ENCODE data around the gene C1orf174. TPM values are rescaled to one million over a fixed set of nuclear protein-coding genes. Genes with fewer than 3 reads are reported as not detected.

Gene C1orf174
- total and polyA plus RNA-seq, 2 of the 4 experiments (the other 2 are of a cell fraction) = 26.7 to 45.7 TPM

- intact Hi-C loops (cut with micrococcal nuclease) (no loop called here), dilution Hi-C loops (cut with HindIII; ENCODE audit: low sequenced_read_pairs, unreplicated experiment) (no loop called here), in situ Hi-C loops (cut with MboI; ENCODE audit: low sequenced_read_pairs) (no loop called here)
- H3K14ac ChIP-seq (replicated peaks; ENCODE audit: low read depth, low read length) = no peak overlapping the region
- no peaks in the 10 kb centered on the region; the same call in 1 of the 2 replicates for H3K27me3 ChIP-seq (ENCODE audit: control insufficient read depth, insufficient read depth, low read length)
- no peaks in the 10 kb centered on the region for H4K20me1 ChIP-seq (ENCODE audit: insufficient read depth, low read length)
- no peak overlapping the region for H2AK5ac ChIP-seq (ENCODE audit: low read depth, low read length)
- no peak overlapping the region for H3K4ac ChIP-seq (ENCODE audit: low read depth, low read length)
- no peak overlapping the region for H3K9ac ChIP-seq (ENCODE audit: low read depth, low read length)
- H2AK9ac ChIP-seq (replicated peaks; ENCODE audit: low read depth, low read length, poor library complexity) = no peak overlapping the region
- no peak overlapping the region for H3K56ac ChIP-seq (ENCODE audit: extremely low read depth, insufficient read depth, low read length)
- H3K27ac ChIP-seq (ENCODE audit: insufficient read depth, low read length) = no peak overlapping the region
- no peak overlapping the region for H2BK20ac ChIP-seq (ENCODE audit: low read depth, low read length)
- H4K91ac ChIP-seq (ENCODE audit: insufficient read depth, low read depth, low read length) = no peak overlapping the region
- no peak overlapping the region for H3K4me3 ChIP-seq (ENCODE audit: insufficient read depth, low read depth, low read length)
- peaks cover 3% of the 10 kb centered on the region; the same call in 1 of the 2 replicates for H3K9me3 ChIP-seq (ENCODE audit: control insufficient read depth, insufficient read depth, low read length)
- WGBS, 2 experiments (ENCODE audit: extremely low coverage in 2 of 2, insufficient read length in 1 of 2) = 20% methylated on average over 1 of the region's 8 CpGs; no CpG with 5 or more reads in 1 of the 2 experiments
- BruUV-seq (replicated peaks) = no TSS peak
- DNase-seq (no peak), ATAC-seq (ENCODE audit: low read depth) (no peak)
- CTCF ChIA-PET = no interaction called here
- POLR2A ChIA-PET (ENCODE audit: unreplicated experiment) = no interaction called here
- no peak overlapping the region for H4K8ac ChIP-seq (ENCODE audit: low read depth in 2 of 2, low read length in 2 of 2)
- H2BK15ac ChIP-seq (ENCODE audit: low read depth, low read length) = no peak overlapping the region
- no peak overlapping the region for H2BK120ac ChIP-seq (ENCODE audit: low read depth, low read length)
- TF ChIP-seq RAD21 (IDR thresholded peaks at IDR 0.05; ENCODE audit: low read length) (no peak), RFX5 (IDR thresholded peaks at IDR 0.05; ENCODE audit: low read depth, low read length) (no peak), SMC3 (IDR thresholded peaks at IDR 0.05; ENCODE audit: low read depth, low read length) (no peak), USF2 (IDR thresholded peaks at IDR 0.05; ENCODE audit: low read depth, low read length) (no peak), MXI1 (IDR thresholded peaks at IDR 0.05; ENCODE audit: borderline replicate concordance, low read depth, low read length) (no peak), RCOR1 (IDR thresholded peaks at IDR 0.05; ENCODE audit: insufficient replicate concordance, low read length) (no peak), CTCF (conservative IDR thresholded peaks at IDR 0.05; ENCODE audit: low read depth, low read length) (no peak), CEBPB (IDR thresholded peaks at IDR 0.05; ENCODE audit: low read depth, low read length) (no peak), CHD1 (IDR thresholded peaks at IDR 0.05; ENCODE audit: low read depth, low read length) (no peak)
- no peaks in the 10 kb centered on the region for H3K36me3 ChIP-seq (ENCODE audit: control insufficient read depth, insufficient read depth, low read length)
- H4K5ac ChIP-seq (ENCODE audit: low read depth, low read length) = no peak overlapping the region
- no peak overlapping the region for H2AFZ ChIP-seq (replicated peaks; ENCODE audit: low read length, poor library complexity)
- H3K18ac ChIP-seq (ENCODE audit: low read depth, low read length) = no peak overlapping the region
- H3K79me1 ChIP-seq (ENCODE audit: low read depth in 1 of 2, low read length in 2 of 2) = no peaks in the 10 kb centered on the region
- no peak overlapping the region for H3K4me2 ChIP-seq (ENCODE audit: low read depth, low read length)
- H3K9me1 ChIP-seq (ENCODE audit: insufficient read depth, low read length) = no peaks in the 10 kb centered on the region
- no peak overlapping the region for H2BK5ac ChIP-seq (ENCODE audit: low read depth, low read length, poor library complexity, severe bottlenecking)
- no peaks in the 10 kb centered on the region for H3K4me1 ChIP-seq (ENCODE audit: control insufficient read depth, insufficient read depth, low read length)
- H3K23ac ChIP-seq (ENCODE audit: low read depth, low read length) = no peak overlapping the region
Observed at GRCh38 chr1:3925762-3926161, 25.7 kb upstream of the C1orf174 start.

Data from IMR-90 (cell line).